HEK293 (cell line): ENCODE measurements around the gene TCF7L2.

Experiments
- CTCF ChIP-seq: fragments of 450-650 bp; formaldehyde crosslinking; IDR thresholded peaks from 2 replicates; pipeline ENCODE4 v1.5.1; 2016; ENCODE audit warnings: missing biosample characterization, missing genetic modification characterization
- INSM2 ChIP-seq: fragments of 450-650 bp; formaldehyde crosslinking; IDR thresholded peaks from 2 replicates; pipeline ENCODE4 v1.5.1; 2016; ENCODE audit warnings: missing biosample characterization, missing genetic modification characterization
- MEIS1 ChIP-seq: sonication (generic); formaldehyde crosslinking; IDR thresholded peaks from 2 replicates; pipeline ENCODE4 v1.8.1; 2022; ENCODE audit warnings: missing genetic modification reagents, mild to moderate bottlenecking, borderline replicate concordance
- MYNN ChIP-seq: fragments of 450-650 bp; formaldehyde crosslinking; IDR thresholded peaks from 2 replicates; pipeline ENCODE4 v1.5.1; 2016; ENCODE audit warnings: missing biosample characterization, missing genetic modification characterization, borderline replicate concordance
- PBX3 ChIP-seq: sonication (generic); formaldehyde crosslinking; IDR thresholded peaks from 2 replicates; pipeline ENCODE4 v1.8.1; 2022; ENCODE audit warnings: mild to moderate bottlenecking, moderate library complexity, missing genetic modification reagents
- PRDM6 ChIP-seq: fragments of 450-650 bp; formaldehyde crosslinking; IDR thresholded peaks from 2 replicates; pipeline ENCODE4 v1.5.1; 2017; ENCODE audit warnings: missing biosample characterization, missing genetic modification characterization
- SCRT1 ChIP-seq: fragments of 450-650 bp; formaldehyde crosslinking; IDR thresholded peaks from 2 replicates; pipeline ENCODE4 v1.5.1; 2016; ENCODE audit warnings: missing biosample characterization, missing genetic modification characterization, borderline replicate concordance
- SETDB1 ChIP-seq: IDR thresholded peaks from one replicate; pipeline ENCODE4 v1.6.1; 2017; ENCODE audit warnings: mild to moderate bottlenecking, low read length, moderate library complexity, mixed read lengths; ENCODE audit not compliant: insufficient read length
- ZNF148 ChIP-seq: fragments of 450-650 bp; formaldehyde crosslinking; IDR thresholded peaks from 2 replicates; pipeline ENCODE4 v1.5.0; 2017; ENCODE audit warnings: missing biosample characterization, missing genetic modification characterization, borderline replicate concordance
- ZNF174 ChIP-seq: fragments of 450-650 bp; formaldehyde crosslinking; IDR thresholded peaks from 2 replicates; pipeline ENCODE4 v1.5.0; 2017; ENCODE audit warnings: missing biosample characterization, mild to moderate bottlenecking, missing genetic modification characterization
- ZNF184 ChIP-seq: fragments of 450-650 bp; IDR thresholded peaks from 2 replicates; pipeline ENCODE4 v1.5.1; 2018; ENCODE audit warnings: missing biosample characterization, mild to moderate bottlenecking, missing genetic modification characterization
- ZNF211 ChIP-seq: fragments of 450-650 bp; formaldehyde crosslinking; IDR thresholded peaks from 2 replicates; pipeline ENCODE4 v1.5.1; 2016; ENCODE audit warnings: low read depth, missing biosample characterization, missing genetic modification characterization
- ZNF335 ChIP-seq: fragments of 450-650 bp; formaldehyde crosslinking; conservative IDR thresholded peaks from 2 replicates; pipeline ENCODE4 v1.5.1; 2016; ENCODE audit warnings: missing biosample characterization, missing genetic modification characterization
- ZNF501 ChIP-seq: fragments of 450-650 bp; formaldehyde crosslinking; IDR thresholded peaks from 2 replicates; pipeline ENCODE4 v1.5.1; 2016; ENCODE audit warnings: missing biosample characterization, missing genetic modification characterization
- ZNF514 ChIP-seq: fragments of 450-650 bp; formaldehyde crosslinking; IDR thresholded peaks from 2 replicates; pipeline ENCODE4 v1.5.1; 2016; ENCODE audit warnings: missing biosample characterization, missing genetic modification characterization
- ZNF518A ChIP-seq: fragments of 450-650 bp; formaldehyde crosslinking; conservative IDR thresholded peaks from 2 replicates; pipeline ENCODE4 v1.5.1; 2016; ENCODE audit warnings: low read depth, missing biosample characterization, missing genetic modification characterization
- ZNF530 ChIP-seq: fragments of 450-650 bp; formaldehyde crosslinking; IDR thresholded peaks from 2 replicates; pipeline ENCODE4 v1.5.1; 2016; ENCODE audit warnings: low read depth, missing biosample characterization, missing genetic modification characterization
- ZNF785 ChIP-seq: fragments of 450-650 bp; formaldehyde crosslinking; IDR thresholded peaks from 2 replicates; pipeline ENCODE4 v1.5.1; 2016; ENCODE audit warnings: missing biosample characterization, missing genetic modification characterization
- ZSCAN30 ChIP-seq: fragments of 450-650 bp; IDR thresholded peaks from 2 replicates; pipeline ENCODE4 v1.5.1; 2018; ENCODE audit warnings: missing biosample characterization, mild to moderate bottlenecking, missing genetic modification characterization, moderate library complexity
- ZXDB ChIP-seq: fragments of 450-650 bp; formaldehyde crosslinking; IDR thresholded peaks from 2 replicates; pipeline ENCODE4 v1.5.1; 2016; ENCODE audit warnings: missing biosample characterization, missing genetic modification characterization

Gene TCF7L2

GRCh38 chr10:113126229-113127201 is 176.5 kb downstream of the TCF7L2 start (continued):
- TF ChIP-seq ZNF518A (no peak), ZXDB (no peak), ZNF785 (no peak), ZNF530 (no peak), ZSCAN30 (tag by site-specific recombination) (peak; percentile 65; the same call in 1 of the 2 replicates), ZNF335 (tag by site-specific recombination) (peak; percentile 47; the same call in 1 of the 2 replicates), ZNF184 (tag by site-specific recombination) (0 out of 2 replicates have a peak, but pooled peaks have one; percentile 23), PRDM6 (tag by site-specific recombination) (0 out of 2 replicates have a peak, but pooled peaks have one; percentile 20), ZNF514 (no peak), PBX3 (CRISPR knock-in tag) (0 out of 2 replicates have a peak, but pooled peaks have one; percentile 44), SETDB1 (no peak), CTCF (tag by site-specific recombination) (0 out of 2 replicates have a peak, but pooled peaks have one; percentile 35), ZNF174 (tag by site-specific recombination) (no peak), INSM2 (no peak), ZNF501 (no peak), ZNF148 (tag by site-specific recombination) (no peak), SCRT1 (tag by site-specific recombination) (no peak), ZNF211 (tag by site-specific recombination) (no peak), MEIS1 (CRISPR knock-in tag) (no peak), MYNN (no peak)
